ENCODE results near the gene ZNF236.
A peak's percentile ranks its signal among the peaks of the same experiment; 100 is the strongest.

The ZNF236 gene

DNA sequence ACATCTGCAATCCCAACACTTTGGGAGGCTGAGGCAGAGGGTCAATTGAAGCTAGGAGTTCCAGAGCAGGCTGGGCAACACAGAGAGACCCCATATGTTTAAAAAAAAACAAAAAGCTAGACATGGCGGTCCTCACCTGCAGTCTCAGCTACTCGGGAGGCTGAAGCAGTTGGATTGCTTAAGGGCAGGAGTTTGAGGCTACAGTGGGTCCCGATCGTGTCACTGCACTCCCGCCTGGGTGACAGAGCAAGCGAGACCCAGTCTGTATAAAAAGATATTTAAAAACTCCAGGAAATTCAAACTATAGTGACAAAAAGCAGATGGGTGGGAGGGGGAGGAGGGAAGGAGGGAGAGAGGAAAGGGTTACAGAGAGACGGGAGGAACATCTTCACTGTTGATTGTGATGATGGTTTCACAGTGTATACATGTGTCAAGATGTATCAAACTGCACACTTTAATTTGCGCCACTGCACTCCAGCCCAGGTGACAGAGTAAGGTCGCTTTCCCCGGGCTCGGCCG is 942 bp upstream of the ZNF236 start:
- Histone ChIP-seq H3K9me3 (ENCODE audit: insufficient read depth, low read length) (no peaks in the 10 kb centered on the region), H4K20me1 (ENCODE audit: low read depth, low read length) (peaks cover 3% of the 10 kb centered on the region; the same call in 1 of the 2 replicates), H3K4me2 (ENCODE audit: low read depth, low read length, poor library complexity, severe bottlenecking) (peak overlapping the region; percentile 100), H3K27ac (ENCODE audit: low read depth, low read length) (peak overlapping the region; percentile 90), H2AFZ (ENCODE audit: low read depth, low read length, severe bottlenecking) (no peak overlapping the region), H3K9me2 (replicated peaks; ENCODE audit: insufficient read depth, low read length) (no peaks in the 10 kb centered on the region), H3K27me3 (ENCODE audit: low read length) (no peaks in the 10 kb centered on the region), H3K79me2 (ENCODE audit: insufficient read depth, low read length) (peaks cover 85% of the 10 kb centered on the region), H3K9ac (ENCODE audit: low read length) (peak overlapping the region; percentile 98), H3K4me3 (ENCODE audit: insufficient read depth, low read length, poor library complexity, severe bottlenecking) (peak overlapping the region; percentile 96), H3F3A (ENCODE audit: insufficient read depth) (peaks cover 36% of the 10 kb centered on the region), H3K36me3 (ENCODE audit: low read length) (0 out of 2 replicates have a peak, but pooled peaks cover 3% of the 10 kb centered on the region)
- TF ChIP-seq EZH2phosphoT487 (conservative IDR thresholded peaks at IDR 0.05; ENCODE audit: low read length) (no peak), CTCF (IDR thresholded peaks at IDR 0.05; ENCODE audit: insufficient read depth, low read length, poor library complexity, severe bottlenecking) (no peak)

GRCh38 chr18:76821875-76822505 is 367 bp upstream of the ZNF236 start:
- peaks cover 87% of the 10 kb centered on the region for H3K79me2 ChIP-seq (ENCODE audit: insufficient read depth, low read length)
- H3K4me2 ChIP-seq (ENCODE audit: low read depth, low read length, poor library complexity, severe bottlenecking): peak overlapping the region; percentile 100
- 0 out of 2 replicates have a peak, but pooled peaks cover 3% of the 10 kb centered on the region for H3K36me3 ChIP-seq (ENCODE audit: low read length)
- peaks cover 3% of the 10 kb centered on the region; the same call in 1 of the 2 replicates for H4K20me1 ChIP-seq (ENCODE audit: low read depth, low read length)
- H3K9me2 ChIP-seq (replicated peaks; ENCODE audit: insufficient read depth, low read length): no peaks in the 10 kb centered on the region
- H3K27me3 ChIP-seq (ENCODE audit: low read length): no peaks in the 10 kb centered on the region
- H3F3A ChIP-seq (ENCODE audit: insufficient read depth): peaks cover 33% of the 10 kb centered on the region
- TF ChIP-seq CTCF (IDR thresholded peaks at IDR 0.05; ENCODE audit: insufficient read depth, low read length, poor library complexity, severe bottlenecking) (no peak), EZH2phosphoT487 (conservative IDR thresholded peaks at IDR 0.05; ENCODE audit: low read length) (no peak)
- H2AFZ ChIP-seq (ENCODE audit: low read depth, low read length, severe bottlenecking): no peak overlapping the region
- H3K9ac ChIP-seq (ENCODE audit: low read length): peak overlapping the region; percentile 98
- peak overlapping the region; percentile 96 for H3K4me3 ChIP-seq (ENCODE audit: insufficient read depth, low read length, poor library complexity, severe bottlenecking)
- no peaks in the 10 kb centered on the region for H3K9me3 ChIP-seq (ENCODE audit: insufficient read depth, low read length)
- H3K27ac ChIP-seq (ENCODE audit: low read depth, low read length): peak overlapping the region; percentile 90

GRCh38 chr18:76823161-76823538 is 793 bp downstream of the ZNF236 start:
- H2AFZ ChIP-seq (ENCODE audit: low read depth, low read length, severe bottlenecking): peak overlapping the region; percentile 21
- H4K20me1 ChIP-seq (ENCODE audit: low read depth, low read length): peaks cover 3% of the 10 kb centered on the region; the same call in 1 of the 2 replicates
- H3K36me3 ChIP-seq (ENCODE audit: low read length): 0 out of 2 replicates have a peak, but pooled peaks cover 3% of the 10 kb centered on the region
- peaks cover 87% of the 10 kb centered on the region for H3K79me2 ChIP-seq (ENCODE audit: insufficient read depth, low read length)
- H3F3A ChIP-seq (ENCODE audit: insufficient read depth): peaks cover 33% of the 10 kb centered on the region
- H3K4me2 ChIP-seq (ENCODE audit: low read depth, low read length, poor library complexity, severe bottlenecking): peak overlapping the region; percentile 59
- H3K9me3 ChIP-seq (ENCODE audit: insufficient read depth, low read length): no peaks in the 10 kb centered on the region
- peak overlapping the region; percentile 59 for H3K4me3 ChIP-seq (ENCODE audit: insufficient read depth, low read length, poor library complexity, severe bottlenecking)
- no peaks in the 10 kb centered on the region for H3K27me3 ChIP-seq (ENCODE audit: low read length)
- H3K9ac ChIP-seq (ENCODE audit: low read length): peak overlapping the region; percentile 61
- TF ChIP-seq CTCF (IDR thresholded peaks at IDR 0.05; ENCODE audit: insufficient read depth, low read length, poor library complexity, severe bottlenecking) (no peak), EZH2phosphoT487 (conservative IDR thresholded peaks at IDR 0.05; ENCODE audit: low read length) (no peak)
- no peaks in the 10 kb centered on the region for H3K9me2 ChIP-seq (replicated peaks; ENCODE audit: insufficient read depth, low read length)
- H3K27ac ChIP-seq (ENCODE audit: low read depth, low read length): peak overlapping the region; percentile 90

Data from SU-DHL-6 (cell line).